ENCODE data around the gene MFN2.

- TF ChIP-seq FOXA1 (IDR thresholded peaks at IDR 0.05) (no peak), JUND (IDR thresholded peaks at IDR 0.05) (no peak), EGR1 (IDR thresholded peaks at IDR 0.05; ENCODE audit: low read depth in 2 of 2) (no peak), ATF3 (IDR thresholded peaks at IDR 0.05) (no peak), REST (IDR thresholded peaks at IDR 0.05) (no peak), TAF1 (conservative IDR thresholded peaks at IDR 0.05) (no peak), NR2F2 (IDR thresholded peaks at IDR 0.05) (no peak), RXRA (IDR thresholded peaks at IDR 0.05) (no peak), HNF4G (IDR thresholded peaks at IDR 0.05) (no peak), GABPA (IDR thresholded peaks at IDR 0.05 in 1 of 2, conservative IDR thresholded peaks at IDR 0.05 in 1 of 2) (no peak), HNF4A (conservative IDR thresholded peaks at IDR 0.05) (no peak), ZBTB33 (IDR thresholded peaks at IDR 0.05) (no peak)
- TF ChIP-seq, protein P1, sequence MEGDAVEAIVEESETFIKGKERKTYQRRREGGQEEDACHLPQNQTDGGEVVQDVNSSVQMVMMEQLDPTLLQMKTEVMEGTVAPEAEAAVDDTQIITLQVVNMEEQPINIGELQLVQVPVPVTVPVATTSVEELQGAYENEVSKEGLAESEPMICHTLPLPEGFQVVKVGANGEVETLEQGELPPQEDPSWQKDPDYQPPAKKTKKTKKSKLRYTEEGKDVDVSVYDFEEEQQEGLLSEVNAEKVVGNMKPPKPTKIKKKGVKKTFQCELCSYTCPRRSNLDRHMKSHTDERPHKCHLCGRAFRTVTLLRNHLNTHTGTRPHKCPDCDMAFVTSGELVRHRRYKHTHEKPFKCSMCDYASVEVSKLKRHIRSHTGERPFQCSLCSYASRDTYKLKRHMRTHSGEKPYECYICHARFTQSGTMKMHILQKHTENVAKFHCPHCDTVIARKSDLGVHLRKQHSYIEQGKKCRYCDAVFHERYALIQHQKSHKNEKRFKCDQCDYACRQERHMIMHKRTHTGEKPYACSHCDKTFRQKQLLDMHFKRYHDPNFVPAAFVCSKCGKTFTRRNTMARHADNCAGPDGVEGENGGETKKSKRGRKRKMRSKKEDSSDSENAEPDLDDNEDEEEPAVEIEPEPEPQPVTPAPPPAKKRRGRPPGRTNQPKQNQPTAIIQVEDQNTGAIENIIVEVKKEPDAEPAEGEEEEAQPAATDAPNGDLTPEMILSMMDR (IDR thresholded peaks at IDR 0.05; ENCODE audit: low read depth, low read length, missing input control) = no peak
- TF ChIP-seq, protein P2, sequence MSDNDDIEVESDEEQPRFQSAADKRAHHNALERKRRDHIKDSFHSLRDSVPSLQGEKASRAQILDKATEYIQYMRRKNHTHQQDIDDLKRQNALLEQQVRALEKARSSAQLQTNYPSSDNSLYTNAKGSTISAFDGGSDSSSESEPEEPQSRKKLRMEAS (IDR thresholded peaks at IDR 0.05) = no peak
Measured at GRCh38 chr1:12039164-12039525, 58.9 kb downstream of the MFN2 start.

All from liver (tissue), 3 donors.